A673 (cell line): Measurements from ENCODE around the gene LCP2.

Experiments used
- EZH2 ChIP-seq: fragments of 200-600 bp; sonication (generic); IDR thresholded peaks from 2 replicates; pipeline ENCODE4 v1.6.1; 2017; ENCODE audit warnings: borderline replicate concordance, low read depth, mild to moderate bottlenecking, mixed read lengths, antibody characterized with exemption, low read length; ENCODE audit not compliant: poor library complexity, severe bottlenecking
- TF ChIP-seq, protein P1 (sequence below): fragments of 300-800, 200-600 bp; sonication (generic); conservative IDR thresholded peaks from 2 replicates; pipeline ENCODE4 v1.5.1; 2017; ENCODE audit warnings: low read depth, mild to moderate bottlenecking, antibody characterized with exemption, low read length, moderate library complexity, mixed read lengths

DNA sequence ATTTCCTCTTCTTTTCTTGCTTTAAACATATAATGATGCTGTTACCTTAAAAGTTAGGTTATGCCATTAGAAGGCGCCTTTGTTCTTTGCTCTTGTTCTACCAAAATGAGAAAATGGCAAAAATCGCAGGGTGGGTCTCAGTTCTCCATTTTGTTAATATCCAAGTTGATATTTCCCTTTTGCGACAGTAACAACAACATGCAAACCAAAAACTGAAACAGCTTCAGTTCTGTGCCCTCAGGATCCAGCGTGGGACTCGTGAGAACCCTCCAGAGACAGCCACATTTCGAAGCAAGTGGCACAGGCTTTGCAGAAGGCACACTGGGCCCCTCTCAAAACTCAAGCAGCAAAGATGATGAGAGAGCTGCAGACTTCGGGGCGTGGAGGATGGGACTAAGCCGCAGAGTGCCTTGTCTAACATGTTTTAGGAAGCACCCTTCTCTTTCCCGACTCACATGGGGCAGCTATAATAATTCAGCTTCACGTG, 33.0 kb upstream of the LCP2 start:
- TF ChIP-seq, protein P1, sequence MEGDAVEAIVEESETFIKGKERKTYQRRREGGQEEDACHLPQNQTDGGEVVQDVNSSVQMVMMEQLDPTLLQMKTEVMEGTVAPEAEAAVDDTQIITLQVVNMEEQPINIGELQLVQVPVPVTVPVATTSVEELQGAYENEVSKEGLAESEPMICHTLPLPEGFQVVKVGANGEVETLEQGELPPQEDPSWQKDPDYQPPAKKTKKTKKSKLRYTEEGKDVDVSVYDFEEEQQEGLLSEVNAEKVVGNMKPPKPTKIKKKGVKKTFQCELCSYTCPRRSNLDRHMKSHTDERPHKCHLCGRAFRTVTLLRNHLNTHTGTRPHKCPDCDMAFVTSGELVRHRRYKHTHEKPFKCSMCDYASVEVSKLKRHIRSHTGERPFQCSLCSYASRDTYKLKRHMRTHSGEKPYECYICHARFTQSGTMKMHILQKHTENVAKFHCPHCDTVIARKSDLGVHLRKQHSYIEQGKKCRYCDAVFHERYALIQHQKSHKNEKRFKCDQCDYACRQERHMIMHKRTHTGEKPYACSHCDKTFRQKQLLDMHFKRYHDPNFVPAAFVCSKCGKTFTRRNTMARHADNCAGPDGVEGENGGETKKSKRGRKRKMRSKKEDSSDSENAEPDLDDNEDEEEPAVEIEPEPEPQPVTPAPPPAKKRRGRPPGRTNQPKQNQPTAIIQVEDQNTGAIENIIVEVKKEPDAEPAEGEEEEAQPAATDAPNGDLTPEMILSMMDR = no peak
- TF ChIP-seq EZH2 = no peak
